NCI-H526 (cell line): Measurements from ENCODE around the gene BAX.

Experiments used
- DNase-seq, 2 experiments: peaks; one replicate each; lab custom pipeline; 2025; lab: John Stamatoyannopoulos, UW

Gene BAX

DNA sequence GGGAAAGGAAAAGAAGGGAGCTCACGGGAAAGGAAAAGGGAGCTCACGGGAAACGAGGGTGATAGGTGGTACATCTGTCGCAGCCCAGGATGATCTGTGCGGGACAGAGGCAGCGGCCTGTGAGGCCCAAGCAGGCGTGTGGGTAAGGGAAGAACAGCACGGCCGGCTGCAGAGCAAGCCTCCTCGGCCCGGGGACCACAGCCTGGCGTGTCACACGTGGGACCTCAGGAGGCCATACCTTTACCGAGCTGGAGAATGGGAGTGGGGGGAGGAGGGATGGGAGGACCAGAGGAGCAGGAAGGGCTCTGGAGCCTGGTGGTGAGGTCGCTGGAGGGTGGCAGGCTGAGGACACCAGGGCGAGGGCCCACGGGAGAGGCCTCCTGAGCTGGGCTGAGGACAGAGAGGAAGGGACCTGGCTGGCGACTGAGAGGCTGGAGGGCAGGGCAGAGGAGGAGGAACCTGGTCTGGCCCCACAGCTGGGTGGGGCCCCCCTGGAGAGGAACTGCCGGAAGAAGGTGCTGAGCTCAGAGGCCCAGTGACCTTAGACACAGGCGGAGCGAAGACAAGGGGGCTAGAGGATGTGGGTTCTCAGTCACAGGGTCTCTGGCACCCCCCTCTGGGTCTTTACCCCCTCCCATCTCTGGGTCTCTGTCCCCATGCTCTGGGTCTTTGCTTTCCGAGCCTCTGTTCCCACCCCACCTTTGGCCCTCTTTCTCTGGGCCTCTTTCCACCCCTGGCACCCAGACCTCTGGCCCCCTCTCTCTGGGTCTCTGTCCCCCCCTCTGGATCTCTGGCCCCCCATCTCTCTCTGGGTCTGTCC is 7.6 kb downstream of the BAX start:
- DNase-seq = no peak

DNA sequence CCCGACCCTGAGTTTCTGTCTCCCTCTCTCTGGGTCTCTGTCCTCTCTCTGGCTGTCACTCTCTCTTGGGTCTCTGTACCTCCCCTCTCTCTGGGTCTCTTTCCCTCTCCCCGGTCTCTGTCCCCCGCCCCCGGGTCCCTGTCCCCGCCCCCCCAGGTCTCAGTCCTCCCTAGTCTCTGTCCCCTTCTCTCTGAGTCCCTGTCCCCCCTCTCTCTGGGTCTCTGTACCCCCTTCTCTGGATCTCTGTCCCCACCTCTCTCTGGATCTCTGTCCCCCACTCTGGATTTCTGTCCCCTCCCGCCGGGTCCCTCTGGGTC is 8.1 kb downstream of the BAX start:
- no peak for DNase-seq

DNA sequence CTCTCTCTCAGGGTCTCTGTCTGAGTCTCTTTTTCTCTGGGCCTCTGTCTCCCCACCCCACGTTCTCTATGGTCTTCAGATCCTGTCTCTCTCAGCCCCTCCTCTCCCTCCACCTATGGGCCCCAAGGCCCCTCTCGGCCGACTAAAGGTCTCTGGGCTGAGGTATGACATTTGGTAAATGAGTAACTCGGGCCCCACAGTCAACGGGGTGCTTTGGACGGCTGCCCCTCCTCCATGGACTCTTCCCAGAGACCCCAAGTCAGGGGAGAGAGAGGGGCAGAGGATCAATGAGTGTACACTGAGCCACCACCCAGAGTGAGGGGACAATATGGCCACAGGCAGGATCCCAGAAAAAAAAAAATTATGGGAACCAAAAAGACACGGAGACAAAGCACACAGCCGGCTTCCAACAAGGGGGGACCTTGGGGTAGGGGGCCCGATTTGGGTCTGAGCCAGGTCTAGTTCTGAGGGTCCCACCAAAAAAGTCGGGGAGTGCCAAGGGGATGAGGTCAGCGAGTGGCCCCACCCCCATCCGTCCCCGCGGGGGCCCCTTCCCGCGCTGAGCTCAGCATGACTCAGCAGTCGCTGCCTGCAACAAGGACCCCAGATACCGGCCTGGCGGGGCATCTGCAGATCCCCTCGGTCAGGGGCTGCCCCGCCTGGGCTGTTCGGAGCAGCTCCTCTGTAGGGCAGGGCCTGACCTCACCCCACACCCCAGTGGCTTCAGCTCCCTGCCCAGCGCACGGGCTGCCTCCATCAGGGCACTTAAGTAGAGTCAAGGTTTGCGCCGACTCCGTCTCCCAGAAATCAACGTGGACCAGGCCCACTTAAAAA is 8.9 kb downstream of the BAX start:
- peak in 1 of 2 experiments; percentile 34 for DNase-seq

DNA sequence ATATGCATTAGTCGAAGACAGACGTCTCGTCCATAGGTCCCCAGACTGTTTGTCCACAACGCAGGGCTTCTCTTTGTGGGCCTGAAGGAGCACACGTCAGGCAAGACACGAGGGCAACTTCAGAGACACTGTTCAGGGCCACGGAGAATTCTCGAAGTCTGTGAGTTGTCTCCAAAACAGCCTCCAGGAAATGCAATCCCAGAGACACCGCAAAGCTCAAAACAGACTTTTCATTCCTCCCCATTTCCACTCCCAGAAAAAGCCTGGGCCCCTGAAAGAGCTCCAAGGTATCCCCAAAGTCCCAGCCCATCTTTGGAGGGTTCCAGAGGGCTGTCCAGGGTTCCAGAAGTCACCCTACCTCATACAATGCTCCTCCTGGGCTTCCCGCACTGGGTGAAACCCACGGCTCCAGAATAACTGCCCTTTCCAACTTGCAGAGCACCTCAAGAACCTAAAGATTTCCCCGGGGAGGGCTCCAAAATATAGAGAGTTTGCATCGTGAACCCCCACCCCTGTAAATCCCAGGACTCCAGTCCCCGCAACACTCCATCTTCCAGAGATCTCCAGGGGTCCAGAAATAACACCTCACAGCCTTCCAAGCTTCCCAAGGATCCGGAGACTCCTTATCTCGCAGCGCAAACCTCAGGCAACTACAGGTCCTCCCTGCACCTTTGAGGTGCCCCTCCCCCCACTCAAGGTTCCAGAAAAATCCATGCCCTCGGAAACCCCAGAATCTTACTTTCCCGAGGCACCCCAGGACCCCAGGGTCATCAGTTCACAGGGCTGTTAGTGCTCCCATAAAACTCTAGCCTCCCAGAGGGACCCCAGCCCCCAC is 9.7 kb downstream of the BAX start:
- no peak for DNase-seq

DNA sequence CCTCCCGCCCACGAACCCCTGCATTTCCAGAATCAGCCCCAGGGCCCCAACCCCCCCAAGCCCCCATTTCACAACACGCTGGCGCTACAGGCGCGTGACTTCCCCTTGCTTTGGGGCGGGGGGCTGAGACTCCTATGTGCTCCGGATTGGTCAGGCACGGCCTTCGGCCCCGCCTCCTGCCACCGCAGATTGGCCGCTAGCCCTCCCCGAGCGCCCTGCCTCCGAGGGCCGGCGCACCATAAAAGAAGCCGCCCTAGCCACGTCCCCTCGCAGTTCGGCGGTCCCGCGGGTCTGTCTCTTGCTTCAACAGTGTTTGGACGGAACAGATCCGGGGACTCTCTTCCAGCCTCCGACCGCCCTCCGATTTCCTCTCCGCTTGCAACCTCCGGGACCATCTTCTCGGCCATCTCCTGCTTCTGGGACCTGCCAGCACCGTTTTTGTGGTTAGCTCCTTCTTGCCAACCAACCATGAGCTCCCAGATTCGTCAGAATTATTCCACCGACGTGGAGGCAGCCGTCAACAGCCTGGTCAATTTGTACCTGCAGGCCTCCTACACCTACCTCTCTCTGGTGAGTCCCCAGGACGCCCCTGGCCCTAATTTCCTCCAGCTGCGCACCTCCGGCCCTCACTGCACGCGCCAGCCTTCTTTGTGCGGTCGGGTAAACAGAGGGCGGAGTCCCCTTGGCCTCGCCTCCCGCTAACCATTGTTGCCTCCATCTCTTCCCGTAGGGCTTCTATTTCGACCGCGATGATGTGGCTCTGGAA is 10.5 kb downstream of the BAX start, which contains the start of gene FTL:
FTL (plus strand) TSS at position 270 of the 766 bp plus-strand sequence; CDS start at position 469, 199 bp downstream.
- peak; percentile 83 to 97 for DNase-seq

DNA sequence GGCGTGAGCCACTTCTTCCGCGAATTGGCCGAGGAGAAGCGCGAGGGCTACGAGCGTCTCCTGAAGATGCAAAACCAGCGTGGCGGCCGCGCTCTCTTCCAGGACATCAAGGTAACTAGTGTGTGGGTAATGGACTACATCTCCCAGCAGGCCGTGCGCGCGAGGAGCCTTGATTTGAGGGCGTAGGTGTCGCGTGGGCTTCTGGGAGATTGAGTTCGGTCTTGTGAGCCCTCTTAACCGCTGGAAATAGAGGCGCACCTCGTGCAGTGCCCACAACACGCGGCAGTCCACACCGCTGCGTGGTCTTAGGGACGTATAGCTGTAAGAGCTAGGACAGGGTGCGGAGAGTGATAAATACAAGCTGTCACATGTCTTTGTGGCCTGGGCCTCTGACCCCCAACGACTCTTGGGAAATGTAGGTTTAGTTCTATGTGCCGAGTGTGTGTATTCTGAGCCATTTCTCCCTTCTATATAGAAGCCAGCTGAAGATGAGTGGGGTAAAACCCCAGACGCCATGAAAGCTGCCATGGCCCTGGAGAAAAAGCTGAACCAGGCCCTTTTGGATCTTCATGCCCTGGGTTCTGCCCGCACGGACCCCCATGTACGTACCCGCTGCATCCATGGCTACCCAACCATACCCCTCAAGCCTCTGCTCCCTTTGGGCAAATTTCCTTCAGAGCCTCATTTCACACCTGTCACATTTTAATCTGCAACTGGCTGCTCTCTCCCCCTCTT is 11.3 kb downstream of the BAX start:
- peak; percentile 82 to 94 for DNase-seq

DNA sequence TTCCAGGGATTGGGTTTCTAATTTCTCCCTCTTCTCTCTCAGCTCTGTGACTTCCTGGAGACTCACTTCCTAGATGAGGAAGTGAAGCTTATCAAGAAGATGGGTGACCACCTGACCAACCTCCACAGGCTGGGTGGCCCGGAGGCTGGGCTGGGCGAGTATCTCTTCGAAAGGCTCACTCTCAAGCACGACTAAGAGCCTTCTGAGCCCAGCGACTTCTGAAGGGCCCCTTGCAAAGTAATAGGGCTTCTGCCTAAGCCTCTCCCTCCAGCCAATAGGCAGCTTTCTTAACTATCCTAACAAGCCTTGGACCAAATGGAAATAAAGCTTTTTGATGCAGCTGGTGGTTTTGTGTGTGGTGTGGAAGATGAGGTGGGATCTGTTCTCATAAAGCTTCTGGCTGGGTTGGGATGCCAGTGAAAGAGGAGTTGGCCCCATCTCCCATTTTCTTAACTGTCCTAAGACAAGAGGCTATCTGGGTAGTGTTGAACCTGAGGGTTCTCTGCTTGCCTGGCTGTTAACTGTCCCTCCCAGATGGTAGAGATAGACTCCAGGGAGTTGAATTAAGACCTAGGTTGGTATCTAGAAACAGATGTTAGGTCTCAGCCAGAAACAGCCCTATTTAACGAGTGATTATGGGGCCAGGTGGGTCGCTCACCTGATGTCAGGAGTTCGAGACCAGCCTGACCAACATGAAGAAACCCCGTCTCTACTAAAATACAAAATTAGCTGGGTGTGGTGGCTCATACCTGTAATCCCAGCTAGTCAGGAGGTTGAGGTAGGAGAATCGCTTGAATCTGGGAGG is 12.1 kb downstream of the BAX start:
- no peak for DNase-seq

DNA sequence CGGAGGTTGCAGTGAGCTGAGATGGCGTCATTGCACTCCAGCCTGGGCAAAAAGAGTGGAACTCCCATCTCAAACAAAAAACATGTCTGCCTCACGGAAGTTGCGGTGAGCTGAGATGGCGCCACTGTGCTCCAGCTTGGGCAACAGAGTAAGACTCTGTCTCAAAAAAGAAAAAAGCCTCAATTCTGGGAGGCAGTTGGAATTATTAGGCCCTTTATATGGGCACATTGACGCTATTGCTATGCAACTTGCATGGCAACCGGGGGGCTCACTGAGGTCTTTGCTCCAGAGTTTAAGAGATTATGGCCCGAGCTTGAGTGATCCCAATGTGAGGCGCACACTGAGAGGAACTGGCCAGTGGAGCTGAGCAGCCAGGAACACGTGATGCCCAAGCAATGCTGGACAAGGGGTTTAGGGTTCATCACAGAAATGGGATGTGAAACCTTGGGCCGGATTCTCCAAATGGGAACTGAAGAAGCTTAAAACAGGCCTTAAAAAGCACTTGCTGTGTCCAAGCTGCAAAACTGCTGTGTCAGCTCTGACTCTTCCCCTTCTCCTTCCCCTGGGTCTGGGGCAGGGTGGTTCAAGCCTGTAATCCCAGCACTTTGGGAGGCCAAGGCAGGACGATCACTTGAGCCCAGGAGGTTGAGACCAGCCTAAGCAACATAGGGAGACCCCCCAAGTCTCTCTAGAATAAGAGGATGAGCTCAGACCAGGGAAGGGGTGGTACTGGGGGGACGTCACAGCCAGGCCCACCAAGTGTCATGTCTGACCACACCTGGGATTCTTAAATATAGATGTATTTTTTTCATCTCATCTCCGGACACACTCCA is 12.9 kb downstream of the BAX start:
- DNase-seq = no peak

DNA sequence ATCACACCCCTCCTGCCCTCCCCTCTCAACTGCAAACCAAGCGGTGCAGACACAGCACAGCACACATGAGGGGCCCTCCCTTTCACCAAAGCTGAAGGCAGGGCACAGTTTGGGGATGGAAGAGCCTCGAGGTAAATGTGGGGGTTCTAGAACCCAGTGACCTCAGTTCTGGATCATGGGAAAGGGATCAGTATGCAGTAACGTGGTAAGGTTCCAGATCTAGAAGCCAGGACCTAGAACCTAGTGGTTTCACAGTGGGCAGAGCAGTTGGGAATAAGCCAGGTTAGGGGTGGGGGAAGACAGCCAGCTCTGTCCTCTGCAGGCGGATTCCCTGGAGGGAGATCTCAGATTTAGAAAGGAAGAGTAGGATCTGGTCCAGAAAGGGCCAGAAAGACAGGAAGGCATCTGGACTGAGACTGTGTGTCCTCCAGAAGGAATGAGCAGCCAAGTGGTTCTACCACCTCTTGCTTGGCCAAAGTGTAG is 13.5 kb downstream of the BAX start:
- DNase-seq = no peak

DNA sequence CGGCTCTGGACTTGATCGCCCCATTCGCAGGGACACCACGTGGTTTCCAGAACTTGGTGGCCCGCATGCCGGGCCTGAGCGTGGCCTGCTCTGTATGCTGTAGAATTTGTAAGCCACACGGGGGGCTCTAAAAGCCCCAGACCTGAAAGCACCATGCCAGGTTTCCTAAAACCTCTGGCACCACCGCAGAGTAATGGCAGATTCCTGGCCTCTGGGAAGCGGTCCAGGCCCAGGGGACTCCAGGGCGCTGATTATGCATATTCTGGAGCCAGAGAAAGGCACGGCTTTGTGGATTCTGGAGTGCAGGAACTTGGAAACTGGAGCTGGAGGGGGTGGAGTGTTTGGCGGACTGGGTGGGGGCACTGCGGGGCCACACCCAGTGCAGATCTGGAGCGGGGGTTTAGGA is 14.1 kb downstream of the BAX start:
- no peak for DNase-seq

DNA sequence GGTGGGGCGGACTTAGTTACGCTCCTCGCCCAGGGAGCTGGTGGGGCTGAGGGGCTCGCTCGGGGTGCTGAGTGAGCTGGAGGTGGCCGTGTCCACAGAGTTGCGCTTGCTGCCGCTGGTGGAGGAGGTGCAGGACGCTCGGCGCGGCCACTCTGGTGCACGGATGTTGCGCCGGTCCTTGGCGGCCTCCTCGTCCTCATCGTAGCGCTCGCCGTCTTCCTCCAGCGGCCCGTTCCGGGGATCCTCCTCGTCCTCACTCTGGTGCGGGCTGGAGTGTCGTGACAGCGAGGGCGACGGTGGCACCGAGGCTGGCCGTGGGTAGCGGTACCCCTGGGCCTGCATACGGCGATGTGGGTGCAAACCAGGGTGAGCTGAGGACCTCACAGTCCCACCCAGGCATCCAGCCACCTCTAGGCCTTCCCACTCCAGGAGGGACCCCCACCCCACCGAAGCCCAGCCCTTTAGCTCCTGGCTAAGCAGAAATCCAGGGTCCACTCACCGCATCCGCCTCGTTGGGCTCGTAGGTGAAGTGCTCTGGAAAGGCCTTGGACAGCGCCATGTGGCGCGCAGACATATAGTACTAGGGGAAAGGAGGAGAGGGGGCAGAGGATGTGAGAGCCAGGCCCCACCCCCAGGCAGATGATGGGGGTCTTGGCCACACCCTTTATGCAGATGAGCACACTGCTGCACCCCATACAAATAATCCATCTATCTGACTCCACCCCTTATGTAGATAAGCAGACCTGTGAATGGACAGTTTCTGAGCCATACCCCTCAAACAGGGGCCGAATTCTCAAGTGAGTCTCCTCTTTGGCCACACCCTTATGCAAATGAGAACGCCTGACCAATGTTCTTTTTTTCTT is 14.8 kb downstream of the BAX start:
- peak in 1 of 2 experiments; percentile 22 for DNase-seq

DNA sequence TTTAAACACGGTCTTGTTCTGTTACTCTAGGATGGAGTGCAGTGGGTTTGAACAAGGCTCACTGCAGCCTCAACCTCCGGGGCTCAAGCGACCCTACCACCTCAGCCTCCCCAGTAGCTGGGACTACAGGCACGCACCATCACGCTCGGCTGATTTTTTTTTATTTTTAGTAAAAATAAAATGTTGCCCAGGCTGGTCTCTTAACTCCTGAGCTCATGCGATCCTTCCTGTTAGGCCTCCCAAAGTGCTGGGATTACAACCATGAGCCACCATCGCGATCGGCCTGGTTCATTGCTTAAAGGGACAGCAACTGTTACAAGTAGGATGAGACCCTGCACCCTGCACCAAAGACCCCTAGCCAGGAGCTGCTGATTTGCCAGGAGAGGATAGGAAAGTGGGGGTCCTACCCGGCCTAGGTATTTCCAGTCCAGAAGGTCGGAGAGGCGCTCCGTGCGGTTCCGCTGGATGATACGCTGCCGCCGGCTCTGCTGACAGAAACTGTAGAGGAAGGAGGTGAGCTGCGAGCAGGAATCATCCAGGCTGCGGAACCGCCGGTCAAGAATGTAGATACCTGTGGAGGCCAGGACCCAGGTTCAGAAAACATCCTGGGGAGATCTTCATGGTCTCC is 15.6 kb downstream of the BAX start:
- DNase-seq = no peak

DNA sequence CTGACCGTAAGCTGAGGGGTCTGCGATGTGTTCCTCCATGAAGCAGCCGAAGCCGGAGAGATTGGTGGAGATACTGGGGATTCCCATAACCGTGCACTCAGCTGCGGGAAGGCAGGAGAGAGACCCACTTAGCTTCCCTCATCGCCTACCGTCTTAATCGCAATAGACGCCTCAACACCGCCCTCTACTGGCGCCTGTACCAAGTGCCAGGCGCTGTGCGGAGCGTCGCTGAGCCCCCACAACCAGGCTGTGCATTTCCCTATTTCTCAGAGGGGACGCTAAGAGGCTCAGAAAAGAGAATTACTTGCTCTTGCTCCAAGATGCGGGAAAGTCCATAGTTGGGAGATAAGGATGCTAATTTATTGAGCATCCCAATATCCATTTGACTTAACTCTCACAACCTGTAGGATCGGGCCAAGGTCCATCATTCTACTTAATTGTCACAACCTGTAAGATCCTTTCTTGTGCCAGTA is 16.3 kb downstream of the BAX start:
- peak; percentile 64 to 86 for DNase-seq

DNA sequence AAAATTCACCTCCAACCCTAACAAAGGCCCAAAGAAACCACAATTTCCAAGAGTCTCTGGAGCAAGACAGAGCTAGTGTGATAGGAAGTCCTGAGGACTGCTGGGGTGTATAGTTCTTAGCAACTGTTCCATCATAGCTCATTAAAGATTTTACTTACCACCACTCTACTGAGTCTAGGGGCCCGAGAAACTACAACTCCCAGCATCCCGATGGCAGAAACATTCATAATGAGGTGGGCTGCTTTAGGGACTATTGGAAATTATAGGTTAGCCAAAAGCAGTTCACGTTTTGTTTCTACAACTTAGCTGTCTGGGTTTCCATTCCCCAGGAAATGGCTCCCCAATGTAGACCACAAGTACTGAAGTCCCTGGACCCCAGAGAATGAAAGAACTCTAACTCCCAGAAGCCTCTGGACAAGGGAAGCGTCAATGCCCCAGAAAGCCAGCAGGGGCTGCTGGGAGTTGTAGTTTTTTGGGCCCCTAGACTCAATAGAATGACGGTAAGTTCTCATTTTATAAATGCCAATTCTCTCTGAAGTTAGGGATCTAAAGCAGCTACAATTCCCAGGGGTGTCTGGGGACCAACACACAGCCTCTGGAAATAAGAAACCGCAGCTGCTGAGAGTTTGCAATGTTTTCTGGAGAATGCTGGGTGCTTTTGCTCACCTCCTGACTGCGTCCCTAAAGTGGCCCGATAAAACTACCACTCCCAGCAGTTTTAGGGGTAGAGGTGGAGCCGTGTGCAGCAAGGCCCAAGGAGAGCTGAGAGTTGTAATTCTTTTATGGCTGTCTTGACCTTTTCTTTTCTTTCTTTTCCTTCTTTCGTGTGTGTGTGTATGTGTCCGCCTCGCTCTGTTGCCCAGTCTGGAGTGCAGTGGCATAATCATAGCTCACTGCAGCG is 21.5 kb downstream of the BAX start:
- peak in 1 of 2 experiments; percentile 50 for DNase-seq

DNA sequence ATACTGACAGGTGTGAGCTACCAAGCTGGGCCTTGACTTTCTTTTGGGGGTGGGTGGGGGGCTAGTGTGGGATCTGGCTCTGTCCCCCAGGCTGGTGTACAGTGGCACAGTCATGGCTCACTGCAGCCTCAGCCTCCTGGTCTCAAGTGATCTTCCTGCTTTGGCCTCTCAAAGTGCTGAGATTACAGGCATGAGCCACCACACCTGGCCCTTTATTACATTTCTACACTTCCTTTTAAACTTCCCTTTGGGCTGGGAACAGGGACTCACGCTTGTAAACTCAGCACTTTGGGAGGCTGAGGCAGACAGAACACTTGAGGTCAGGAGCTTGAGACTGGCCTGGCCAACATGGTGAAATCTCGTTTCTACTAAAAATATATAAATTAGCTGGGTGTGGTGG is 22.4 kb downstream of the BAX start:
- DNase-seq = no peak

DNA sequence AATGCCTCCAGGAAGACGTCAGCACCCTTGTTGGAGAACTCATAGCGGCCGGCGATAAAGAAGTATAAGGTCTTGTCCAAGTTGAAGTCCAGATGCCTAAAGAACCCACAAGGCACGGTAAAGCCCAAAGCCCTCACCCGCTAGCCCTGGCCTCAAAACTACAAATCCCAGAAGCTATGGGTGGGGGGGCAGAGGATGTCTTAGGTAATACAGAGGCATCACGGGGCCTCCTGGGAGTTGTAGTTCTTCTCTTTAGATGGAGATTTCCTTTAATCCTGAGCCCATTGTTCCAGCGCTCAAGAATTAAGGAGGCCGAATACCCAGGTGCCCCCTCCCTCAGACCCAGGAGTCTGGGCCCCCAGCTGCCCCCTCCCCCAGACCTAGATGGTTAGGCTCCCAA is 27.6 kb downstream of the BAX start:
- DNase-seq = no peak
